Cardiac septum (tissue), 1 donor: ENCODE data around the gene CNDP1. TPM values are rescaled to one million over a fixed set of nuclear protein-coding genes. Genes with fewer than 3 reads are reported as not detected.
"Not testable (repeated sequence)": the region's sequence is repeated elsewhere in the genome, so short reads cannot be mapped to it uniquely, and the experiment has no call there.

Experiments
- DNase-seq: peaks from one replicate; pipeline ENCODE4 v3.0.0-alpha.2; 2020; ENCODE audit warnings: low spot score
- intact Hi-C: fragments of 100-400 bp; cut with DNase I; formaldehyde crosslinking; loops from one replicate; pipeline ENCODE4 v1.14.0; 2022
- total RNA-seq: library from RNA; stranded (reverse); fragmentation: NEBNext Ultra II Directional; extraction: Animal tissue kit (Norgen Biotek cat#: 25700); gene quantifications from one replicate; pipeline ENCODE4 v1.2.1, GENCODE V29; 2021
- donor health status: DM: no; HTN: no; CAD: no.

CNDP1 gene
- total RNA-seq, 1 donor from 2014 or later = not detected

DNA sequence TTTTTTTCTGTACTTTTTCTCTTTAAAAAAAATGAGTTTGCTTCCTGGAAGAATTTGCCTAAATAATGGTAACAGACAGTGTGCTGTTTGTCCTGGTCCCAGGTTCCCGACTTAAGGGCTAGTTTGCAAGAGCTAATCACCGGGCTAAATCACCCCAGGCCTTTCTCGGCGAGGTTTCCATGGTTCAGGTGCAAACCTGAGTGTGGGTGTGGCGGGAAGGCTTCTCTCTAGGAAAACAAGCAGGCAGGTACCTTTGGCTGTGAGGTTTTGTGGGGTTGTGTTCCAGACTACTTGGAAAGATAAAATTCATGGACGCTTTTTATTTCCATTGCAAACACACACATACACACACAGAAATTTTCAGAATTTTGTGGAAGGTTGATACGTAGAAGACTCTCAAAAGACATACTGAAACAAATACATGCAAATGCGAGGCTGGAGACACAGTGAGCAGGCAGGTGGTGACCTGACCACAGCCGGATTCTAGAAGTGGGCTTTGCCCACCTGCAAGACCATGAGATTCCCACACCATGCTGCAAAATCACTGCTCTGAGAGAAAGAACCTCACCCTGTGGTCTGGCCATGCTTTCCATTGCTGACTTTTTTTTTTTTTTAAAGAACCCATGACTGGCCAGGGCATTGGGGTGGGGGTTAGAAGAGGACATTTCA is 815 bp downstream of the CNDP1 start:
- intact Hi-C loops = no loop called here
- peak; percentile 56 for DNase-seq

DNA sequence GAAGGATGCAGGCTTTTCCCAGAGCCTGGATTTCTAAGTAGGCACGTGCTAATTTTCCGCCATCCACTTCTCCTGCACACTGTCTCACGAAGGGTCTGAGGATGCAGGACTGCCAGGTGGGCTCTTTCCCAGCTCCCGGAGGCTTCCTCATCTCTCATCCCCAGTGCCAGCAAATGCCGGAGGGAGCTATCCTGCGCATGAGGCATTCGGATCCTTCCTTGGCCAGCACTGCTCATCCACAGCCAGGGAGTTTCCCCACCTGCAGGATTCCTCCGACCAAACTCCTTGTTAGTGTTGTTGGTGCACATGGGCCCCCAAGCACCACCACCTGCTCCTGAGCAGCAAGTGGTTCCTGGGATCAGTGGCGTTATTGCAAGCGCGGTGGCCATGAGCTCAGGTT is 5.0 kb downstream of the CNDP1 start:
- DNase-seq = peak; percentile 54
- intact Hi-C loops = no loop called here

DNA sequence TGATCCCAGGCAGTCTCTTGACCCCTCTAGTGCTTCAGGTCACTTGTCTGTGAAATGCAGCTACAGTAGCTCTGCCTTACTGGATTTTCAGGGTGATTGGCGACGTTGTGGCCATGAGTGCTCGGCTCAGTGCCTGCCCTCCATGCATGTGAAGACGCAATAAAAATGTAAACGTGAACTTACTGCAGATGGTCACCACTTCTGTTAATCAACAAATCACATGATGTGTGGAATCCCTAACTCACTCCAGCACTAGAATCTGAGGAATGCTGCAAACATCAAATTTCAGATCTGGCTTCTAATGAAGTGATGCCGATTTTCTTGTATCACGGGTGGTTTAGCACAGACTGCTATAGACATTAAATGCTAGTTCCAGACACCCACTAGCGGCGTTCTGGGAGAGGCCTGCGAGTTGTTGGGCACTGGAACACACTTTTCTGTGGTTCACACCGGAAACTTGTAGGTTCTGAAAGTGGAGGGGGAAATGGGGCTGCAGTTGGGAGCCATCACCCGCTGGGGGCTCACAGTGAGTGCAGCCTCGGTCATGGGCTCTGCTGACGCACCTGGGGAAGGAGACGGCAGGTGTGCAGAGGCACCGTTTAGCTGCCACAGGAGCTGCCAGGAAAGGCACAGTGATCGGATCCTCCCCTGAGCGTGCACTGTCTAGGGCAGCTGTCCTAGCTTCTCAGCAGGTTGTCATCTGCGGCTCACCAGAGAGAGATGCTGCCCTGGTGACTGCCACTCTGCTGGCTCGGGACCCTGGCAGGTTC is 6.5 kb downstream of the CNDP1 start:
- DNase-seq = peak; percentile 73
- intact Hi-C loops = no loop called here

DNA sequence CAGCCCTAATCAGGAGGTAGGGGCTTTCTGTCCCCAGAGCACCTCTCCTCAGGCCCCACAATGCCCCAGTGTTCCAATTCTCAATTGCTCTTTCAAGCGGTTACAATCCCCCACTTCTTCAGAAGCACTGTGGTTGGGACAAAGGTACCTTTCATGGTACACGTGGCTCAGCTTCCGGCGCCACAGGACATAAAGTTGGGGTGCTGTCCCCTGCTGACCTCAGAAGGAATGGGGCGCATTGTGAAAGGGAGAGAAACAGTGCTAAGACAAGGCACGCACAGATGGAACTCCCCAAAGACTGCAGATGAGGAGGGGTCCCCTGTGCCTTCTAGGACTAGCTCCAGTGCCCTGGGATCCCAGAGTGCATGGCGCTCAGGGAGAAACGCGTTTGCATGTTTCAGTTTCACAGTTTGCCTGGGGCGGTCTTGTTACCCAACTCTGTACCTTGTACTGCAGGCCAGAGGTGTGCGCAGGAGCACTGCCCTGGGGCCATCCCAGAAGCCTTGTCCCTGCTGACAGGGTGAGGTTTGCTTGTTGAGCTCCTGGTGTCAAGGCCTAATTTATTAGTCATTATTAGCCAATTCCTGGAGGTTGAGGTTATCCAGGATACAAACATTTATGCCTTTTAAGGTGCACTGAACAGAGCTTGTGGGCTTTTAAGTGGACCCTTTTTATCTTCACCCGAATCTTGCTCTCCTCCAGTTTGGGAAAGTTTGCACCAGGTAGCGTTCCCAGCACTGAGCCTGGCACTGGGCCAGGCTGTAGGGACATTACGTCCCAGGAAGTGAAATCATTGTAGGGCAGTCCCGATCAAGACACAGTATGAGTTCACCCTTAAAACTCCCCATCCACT is 7.6 kb downstream of the CNDP1 start:
- DNase-seq = no peak
- intact Hi-C loops = no loop called here

DNA sequence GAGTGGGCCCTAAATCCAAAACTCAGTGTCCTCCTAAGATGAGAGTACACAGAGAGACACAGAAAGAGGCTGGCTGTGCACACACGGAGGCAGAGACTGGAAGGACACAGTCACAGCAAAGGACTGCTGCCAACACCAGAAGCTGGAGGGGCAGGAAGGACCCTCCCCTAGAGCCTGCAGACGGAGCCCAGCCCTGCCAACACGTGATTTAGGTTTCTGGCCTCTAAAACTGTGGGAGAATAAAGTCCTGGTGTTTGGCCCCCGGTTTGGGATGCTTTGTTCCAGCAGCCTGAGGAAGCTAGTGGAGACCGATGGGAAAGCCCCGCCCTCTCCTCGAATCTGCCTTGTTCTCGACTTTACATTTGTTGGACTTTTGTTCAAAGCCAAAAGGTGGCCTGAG is 10.6 kb downstream of the CNDP1 start:
- DNase-seq = no peak
- intact Hi-C loops = no loop called here

DNA sequence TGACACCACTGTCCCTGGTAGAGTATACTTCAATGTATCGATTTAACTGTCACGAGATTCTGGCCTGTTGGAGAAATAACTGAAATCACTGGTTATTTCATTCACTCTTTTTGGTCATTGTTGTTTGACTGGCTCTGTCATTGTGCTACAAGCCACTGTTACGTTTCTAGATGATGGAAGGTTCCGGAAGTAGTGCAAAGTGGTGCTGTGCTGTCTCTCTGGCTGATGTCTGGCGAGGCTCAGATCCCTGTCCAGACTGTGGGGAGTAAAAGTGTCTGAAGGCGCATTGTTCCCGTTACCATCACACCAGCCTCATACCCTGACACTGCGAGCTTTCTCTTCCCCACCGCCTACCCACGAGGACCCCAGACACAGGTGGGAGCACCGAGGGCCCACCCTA is 11.7 kb downstream of the CNDP1 start:
- intact Hi-C loops = loop anchor here (2.0 kb wide), 1 partner anchor 47 kb away; no protein-coding TSS in a partner anchor

DNA sequence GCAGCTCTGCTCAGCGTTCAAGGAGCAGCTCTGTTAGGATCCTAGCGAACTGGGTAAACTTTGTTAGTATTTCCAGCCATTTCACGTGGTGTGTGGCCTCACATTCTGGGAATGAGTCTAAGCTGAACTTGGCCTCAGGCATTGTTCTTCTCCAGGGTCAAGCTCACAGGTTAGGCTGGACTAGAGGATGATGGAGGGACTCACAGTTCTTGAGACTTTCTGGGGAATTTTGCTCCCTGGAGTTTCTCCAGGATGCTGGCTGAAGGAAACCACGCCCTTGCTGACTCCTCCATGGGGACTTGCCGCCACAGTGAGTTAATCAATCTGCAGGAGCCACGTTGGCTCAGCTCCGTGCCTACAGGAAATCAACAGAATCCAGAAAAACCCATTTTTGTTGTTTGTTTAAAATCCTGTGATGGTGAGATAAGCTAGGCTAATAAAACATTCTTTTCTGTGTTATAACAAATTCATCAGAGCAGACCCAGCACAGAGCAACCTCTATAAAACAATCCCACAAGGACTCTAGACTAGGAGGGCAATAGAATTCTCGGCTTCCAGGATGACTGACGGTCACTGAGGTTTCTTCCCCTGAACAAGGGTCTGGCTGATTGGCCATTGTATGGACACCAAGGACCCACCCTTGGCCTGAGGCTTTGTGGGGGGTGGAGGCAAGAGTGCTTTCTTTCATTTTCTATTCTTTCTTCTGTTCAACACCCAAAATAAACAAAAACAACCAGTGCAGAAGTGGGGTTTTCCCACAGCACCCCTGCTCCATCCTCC is 12.6 kb downstream of the CNDP1 start:
- intact Hi-C loops = loop anchor here (2.0 kb wide), 1 partner anchor 48 kb away; no protein-coding TSS in a partner anchor

More for the DNA sequence above, 11.7 kb downstream of the CNDP1 start:
- no peak for DNase-seq

DNA sequence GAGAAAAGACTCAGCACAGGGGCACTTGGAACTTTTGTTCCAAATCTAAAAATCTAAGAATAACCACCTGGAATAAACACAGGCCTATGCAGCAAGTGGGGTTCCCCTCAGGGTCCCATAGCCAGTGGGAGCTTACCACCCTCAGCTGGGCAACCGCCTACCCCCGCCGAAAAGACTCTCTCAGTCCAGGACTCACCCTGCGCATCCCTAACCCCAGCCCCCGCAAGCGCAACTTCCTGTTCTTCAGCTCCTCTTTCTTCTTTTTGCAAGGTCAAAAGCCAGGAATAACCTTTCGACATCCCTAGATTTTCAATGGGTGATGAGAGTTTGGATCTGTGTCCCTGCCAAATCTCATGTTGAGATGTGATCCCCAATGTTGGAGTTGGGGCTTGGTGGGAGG is 13.6 kb downstream of the CNDP1 start:
- no peak for DNase-seq
- intact Hi-C loops = loop anchor here (2.0 kb wide), 1 partner anchor 49 kb away; no protein-coding TSS in a partner anchor

More for the DNA sequence above, 12.6 kb downstream of the CNDP1 start:
- no peak for DNase-seq

DNA sequence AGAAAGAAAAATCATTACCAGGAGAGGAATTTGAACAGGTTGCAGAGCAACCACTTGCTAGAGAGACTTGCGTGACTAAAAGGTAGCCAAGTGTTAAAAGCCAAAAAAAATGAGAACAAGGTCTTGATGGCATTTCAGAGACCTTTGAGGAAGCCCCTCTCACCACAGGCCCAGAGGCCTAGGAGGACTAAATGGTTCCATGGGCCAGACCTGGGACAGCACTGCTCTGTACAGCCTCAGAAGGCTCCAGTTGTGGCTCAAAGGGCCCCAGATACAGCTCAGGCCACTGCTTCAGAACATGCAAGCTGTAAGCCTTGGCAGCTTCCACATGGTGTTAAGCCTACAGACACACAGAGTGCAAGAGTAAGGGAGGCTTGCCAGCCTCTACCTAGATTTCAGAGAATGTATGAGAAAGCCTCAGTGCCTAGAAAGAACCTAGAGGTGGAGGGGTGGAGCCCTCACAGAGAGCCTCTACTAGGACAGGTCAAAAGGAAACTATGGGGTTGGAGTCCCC is 15.3 kb downstream of the CNDP1 start:
- no peak for DNase-seq
- intact Hi-C loops = no loop called here

DNA sequence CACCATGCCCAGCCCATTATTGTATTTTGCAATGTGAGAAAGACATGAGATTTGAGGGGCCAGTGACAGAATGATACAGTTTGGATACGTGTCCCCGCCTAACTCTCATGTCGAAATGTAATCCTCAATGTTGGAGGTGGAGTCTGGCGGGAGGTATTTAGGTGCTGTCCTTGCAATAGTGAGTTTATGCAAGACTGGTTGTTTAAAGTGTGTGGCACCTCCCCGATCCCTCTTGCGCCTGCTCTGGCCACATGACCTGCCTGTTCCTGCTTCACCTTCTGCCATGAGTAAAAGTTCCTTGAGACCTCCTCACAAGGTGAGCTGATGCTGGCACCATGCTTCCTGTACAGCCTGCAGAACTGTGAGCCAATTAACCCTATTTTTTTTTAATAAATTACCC is 16.6 kb downstream of the CNDP1 start:
- no peak for DNase-seq
- intact Hi-C loops = no loop called here

DNA sequence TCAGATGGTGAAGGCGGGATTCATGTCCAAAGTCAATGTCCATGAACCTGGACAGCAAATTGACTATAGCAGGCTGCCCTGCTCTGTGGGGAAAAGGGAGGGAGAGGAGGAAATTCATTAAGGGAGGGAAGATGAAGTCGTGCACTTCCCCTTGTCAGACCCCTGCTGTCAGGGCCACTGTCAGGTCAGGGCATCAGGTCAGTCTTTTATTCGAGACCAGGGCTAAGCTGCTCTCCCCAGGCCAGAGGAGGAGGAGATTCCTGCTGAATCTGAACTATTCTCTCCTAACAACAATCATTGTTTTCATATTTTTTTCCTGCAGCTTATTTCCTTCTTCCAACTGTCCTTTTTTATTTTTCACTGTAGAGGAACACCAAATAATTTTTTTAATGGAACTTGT is 17.2 kb downstream of the CNDP1 start:
- DNase-seq = no peak
- intact Hi-C loops = no loop called here

DNA sequence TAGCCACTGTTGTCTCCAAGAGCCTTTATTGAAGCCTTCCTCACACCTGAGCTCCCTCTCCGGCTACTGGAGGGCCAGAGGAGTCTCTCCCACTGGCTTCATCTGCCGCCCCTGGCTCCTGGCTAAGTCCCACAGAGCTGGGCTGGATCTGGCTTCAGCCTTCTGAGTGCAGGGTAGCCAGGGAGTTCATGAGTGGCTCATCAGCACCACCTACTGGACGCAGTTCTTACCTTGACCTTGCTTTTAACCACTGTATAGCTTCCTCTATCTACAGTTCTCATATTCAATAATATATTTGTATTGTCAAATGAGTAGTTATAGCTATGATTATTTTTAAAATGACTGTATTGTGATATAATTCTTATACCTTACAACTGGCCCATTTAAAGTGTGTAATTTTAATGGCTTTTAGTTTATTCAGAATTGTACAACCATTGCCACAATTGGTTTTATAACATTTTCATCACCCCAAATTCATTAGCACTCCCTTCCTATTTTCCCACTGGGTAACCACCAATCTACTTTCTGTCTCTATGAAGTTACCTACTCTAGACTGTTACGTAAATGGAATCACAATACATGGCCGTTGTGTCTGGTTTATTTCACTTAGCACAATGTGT is 17.7 kb downstream of the CNDP1 start:
- peak; percentile 84 for DNase-seq
- intact Hi-C loops = loop anchor here (1.0 kb wide), 1 partner anchor 199 kb away; no protein-coding TSS in a partner anchor

DNA sequence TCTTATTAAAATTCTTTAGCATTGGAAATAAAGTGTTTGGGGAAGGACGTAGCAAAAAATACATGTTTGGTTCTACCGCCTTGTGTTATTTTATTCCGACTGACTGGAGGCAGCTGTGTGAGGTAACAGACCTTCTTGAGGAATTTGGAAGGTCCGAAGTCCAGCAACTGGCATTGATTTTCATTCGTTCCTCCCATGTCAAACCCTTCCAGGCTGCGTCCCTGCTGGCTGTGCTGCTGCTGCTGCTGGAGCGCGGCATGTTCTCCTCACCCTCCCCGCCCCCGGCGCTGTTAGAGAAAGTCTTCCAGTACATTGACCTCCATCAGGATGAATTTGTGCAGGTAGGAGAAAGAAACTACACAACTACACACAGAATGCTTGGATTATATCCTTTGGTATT is 21.8 kb downstream of the CNDP1 start:
- intact Hi-C loops = no loop called here
- no peak for DNase-seq

DNA sequence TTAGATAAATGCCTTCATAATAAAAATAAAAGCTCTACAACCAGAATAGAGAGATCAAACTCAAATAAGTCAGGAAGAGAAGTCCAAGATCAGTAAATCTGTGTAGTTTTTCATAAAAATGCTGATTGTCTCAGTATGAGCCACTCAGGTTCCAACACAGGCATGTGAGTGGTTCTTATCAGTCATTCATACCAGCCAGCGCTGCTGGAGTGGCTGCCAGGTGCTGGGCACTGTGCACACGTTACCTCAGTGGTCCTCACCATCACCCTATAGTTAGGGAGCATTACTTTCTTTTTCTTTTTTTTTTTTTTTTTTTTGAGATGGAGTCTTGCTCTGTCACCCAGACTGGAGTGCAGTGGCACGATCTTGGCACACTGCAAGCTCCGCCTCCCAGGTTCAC is 23.8 kb downstream of the CNDP1 start:
- DNase-seq = no peak
- intact Hi-C loops = no loop called here

DNA sequence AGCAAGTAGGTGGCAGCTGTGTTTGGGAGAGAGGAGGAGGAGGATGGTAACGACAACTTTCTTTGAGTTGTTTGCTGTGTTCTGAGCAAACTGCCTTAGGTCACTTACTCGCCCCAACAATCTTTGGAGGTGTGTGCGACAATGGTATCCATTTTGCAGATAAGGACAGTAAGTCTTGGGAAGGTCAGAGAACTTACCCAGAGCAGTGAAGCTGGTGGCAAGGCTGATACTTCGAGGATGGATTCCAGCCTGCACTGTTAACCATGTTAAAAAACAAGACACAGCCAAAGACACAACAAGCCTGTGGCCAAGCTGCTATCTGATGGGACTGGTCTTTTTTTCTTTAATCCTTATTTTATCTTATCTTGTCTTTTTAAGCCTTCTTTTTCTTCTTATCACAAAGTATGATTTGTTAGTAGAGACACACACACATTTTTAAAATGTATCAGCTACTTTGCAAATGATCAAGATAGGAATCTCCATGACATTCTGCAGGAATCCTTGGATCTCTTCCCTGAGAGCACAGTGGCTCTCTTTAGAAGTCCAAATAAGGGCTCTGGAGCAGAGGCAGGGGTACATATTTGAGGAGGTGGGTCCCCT is 27.9 kb downstream of the CNDP1 start:
- no peak for DNase-seq
- intact Hi-C loops = no loop called here

DNA sequence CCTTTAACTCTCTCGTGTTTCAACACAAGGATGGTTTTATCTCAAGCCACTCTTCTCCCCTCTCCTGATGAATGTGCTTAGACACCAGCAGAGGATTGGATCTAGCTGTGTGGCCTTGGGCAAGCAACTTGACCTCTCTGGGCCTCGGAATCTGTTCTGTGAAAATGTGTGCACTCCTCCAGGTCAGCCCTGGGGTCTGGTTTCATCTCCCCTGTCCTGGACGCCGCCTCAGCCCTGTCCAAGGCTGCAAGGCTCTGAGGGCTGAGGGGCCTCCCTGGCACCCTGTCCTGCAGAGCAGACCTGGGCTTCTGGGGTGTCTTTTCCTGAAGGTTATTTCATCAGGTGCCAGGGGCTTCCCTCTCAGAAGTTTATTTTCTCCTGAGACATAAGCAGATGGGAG is 28.5 kb downstream of the CNDP1 start:
- intact Hi-C loops = no loop called here

DNA sequence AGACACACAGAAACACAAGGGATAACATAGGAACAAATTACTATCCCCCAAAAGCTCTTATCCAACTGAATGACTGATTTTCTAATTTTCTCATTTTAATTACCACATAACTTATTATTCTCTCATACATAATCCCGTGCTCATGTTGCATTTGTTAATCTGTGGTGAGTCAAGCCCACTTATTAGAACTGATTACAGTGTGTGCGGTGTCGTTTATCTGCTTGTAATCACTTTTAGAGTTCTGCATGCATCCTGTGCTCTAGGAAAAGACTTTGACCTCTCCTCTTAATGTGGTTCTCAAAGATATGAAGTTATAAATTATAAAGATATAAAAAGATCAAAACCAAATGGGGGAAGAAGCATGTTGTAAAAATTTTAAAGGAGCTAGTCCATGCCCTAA is 29.7 kb downstream of the CNDP1 start:
- intact Hi-C loops = no loop called here
- DNase-seq = no peak

More for the DNA sequence above, 28.5 kb downstream of the CNDP1 start:
- no peak for DNase-seq

DNA sequence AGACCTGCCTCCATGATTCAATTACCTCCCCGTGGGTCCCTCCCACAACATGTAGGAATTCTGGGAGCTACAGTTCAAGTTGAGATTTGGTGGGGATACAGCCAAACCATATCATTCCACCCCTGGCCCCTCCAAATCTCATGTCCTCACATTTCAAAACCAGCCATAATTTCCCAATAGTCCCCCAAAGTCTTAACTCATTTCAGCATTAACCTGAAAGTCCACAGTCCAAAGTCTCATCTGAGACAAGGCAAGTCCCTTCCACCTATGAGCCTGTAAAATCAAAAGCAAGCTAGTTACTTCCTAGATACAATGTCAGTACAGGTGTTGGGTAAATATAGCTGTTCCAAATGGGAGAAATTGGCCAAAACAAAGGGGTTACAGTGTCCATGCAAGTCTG is 30.9 kb downstream of the CNDP1 start:
- DNase-seq, intact Hi-C loops: not testable (repeated sequence)
